Measurements from ENCODE around the gene WDR73.

DNA sequence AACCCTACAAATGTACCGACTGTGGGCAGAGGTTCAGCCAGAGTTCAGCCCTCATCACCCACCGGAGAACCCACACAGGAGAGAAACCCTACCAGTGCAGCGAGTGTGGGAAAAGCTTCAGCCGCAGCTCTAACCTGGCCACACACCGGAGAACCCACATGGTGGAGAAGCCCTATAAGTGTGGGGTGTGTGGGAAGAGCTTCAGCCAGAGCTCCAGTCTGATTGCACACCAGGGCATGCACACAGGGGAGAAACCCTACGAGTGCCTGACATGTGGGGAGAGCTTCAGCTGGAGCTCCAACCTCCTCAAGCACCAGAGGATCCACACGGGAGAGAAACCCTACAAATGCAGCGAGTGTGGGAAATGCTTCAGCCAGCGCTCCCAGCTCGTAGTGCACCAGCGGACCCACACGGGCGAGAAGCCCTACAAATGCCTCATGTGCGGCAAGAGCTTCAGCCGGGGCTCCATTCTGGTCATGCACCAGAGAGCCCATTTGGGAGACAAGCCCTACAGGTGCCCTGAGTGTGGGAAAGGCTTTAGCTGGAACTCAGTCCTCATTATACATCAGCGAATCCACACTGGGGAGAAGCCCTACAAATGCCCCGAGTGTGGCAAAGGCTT lies 32.6 kb downstream of the WDR73 start:
- TF ChIP-seq, protein P1, sequence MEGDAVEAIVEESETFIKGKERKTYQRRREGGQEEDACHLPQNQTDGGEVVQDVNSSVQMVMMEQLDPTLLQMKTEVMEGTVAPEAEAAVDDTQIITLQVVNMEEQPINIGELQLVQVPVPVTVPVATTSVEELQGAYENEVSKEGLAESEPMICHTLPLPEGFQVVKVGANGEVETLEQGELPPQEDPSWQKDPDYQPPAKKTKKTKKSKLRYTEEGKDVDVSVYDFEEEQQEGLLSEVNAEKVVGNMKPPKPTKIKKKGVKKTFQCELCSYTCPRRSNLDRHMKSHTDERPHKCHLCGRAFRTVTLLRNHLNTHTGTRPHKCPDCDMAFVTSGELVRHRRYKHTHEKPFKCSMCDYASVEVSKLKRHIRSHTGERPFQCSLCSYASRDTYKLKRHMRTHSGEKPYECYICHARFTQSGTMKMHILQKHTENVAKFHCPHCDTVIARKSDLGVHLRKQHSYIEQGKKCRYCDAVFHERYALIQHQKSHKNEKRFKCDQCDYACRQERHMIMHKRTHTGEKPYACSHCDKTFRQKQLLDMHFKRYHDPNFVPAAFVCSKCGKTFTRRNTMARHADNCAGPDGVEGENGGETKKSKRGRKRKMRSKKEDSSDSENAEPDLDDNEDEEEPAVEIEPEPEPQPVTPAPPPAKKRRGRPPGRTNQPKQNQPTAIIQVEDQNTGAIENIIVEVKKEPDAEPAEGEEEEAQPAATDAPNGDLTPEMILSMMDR (IDR thresholded peaks at IDR 0.05 in 2 of 3, conservative IDR thresholded peaks at IDR 0.05 in 1 of 3; ENCODE audit: insufficient read depth in 2 of 3, low read depth in 1 of 3, low read length in 3 of 3), result no peak
- no peak for TF ChIP-seq POLR2A (conservative IDR thresholded peaks at IDR 0.05)
- TF ChIP-seq EP300 (IDR thresholded peaks at IDR 0.05; ENCODE audit: low read length), result no peak
- no peak for TF ChIP-seq GATAD2A (IDR thresholded peaks at IDR 0.05)
- TF ChIP-seq, protein P2, sequence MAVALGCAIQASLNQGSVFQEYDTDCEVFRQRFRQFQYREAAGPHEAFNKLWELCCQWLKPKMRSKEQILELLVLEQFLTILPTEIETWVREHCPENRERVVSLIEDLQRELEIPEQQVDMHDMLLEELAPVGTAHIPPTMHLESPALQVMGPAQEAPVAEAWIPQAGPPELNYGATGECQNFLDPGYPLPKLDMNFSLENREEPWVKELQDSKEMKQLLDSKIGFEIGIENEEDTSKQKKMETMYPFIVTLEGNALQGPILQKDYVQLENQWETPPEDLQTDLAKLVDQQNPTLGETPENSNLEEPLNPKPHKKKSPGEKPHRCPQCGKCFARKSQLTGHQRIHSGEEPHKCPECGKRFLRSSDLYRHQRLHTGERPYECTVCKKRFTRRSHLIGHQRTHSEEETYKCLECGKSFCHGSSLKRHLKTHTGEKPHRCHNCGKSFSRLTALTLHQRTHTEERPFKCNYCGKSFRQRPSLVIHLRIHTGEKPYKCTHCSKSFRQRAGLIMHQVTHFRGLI (CRISPR knock-in tag; IDR thresholded peaks at IDR 0.05), result no peak
- TF ChIP-seq ZNF121 (CRISPR knock-in tag; conservative IDR thresholded peaks at IDR 0.05), result no peak
- TF ChIP-seq CBX5 (IDR thresholded peaks at IDR 0.05; ENCODE audit: borderline replicate concordance, low read depth), result 0 out of 2 replicates have a peak, but pooled peaks have one; percentile 22
- TF ChIP-seq TEAD1 (CRISPR knock-in tag; IDR thresholded peaks at IDR 0.05), result no peak
- no peak for TF ChIP-seq FOSL1 (tag; conservative IDR thresholded peaks at IDR 0.05)
- no peak for TF ChIP-seq LEF1 (IDR thresholded peaks at IDR 0.05)
- TF ChIP-seq PHF20 (IDR thresholded peaks at IDR 0.05; ENCODE audit: partially characterized antibody), result no peak
- TF ChIP-seq, protein P3, sequence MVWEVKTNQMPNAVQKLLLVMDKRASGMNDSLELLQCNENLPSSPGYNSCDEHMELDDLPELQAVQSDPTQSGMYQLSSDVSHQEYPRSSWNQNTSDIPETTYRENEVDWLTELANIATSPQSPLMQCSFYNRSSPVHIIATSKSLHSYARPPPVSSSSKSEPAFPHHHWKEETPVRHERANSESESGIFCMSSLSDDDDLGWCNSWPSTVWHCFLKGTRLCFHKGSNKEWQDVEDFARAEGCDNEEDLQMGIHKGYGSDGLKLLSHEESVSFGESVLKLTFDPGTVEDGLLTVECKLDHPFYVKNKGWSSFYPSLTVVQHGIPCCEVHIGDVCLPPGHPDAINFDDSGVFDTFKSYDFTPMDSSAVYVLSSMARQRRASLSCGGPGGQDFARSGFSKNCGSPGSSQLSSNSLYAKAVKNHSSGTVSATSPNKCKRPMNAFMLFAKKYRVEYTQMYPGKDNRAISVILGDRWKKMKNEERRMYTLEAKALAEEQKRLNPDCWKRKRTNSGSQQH (CRISPR knock-in tag; IDR thresholded peaks at IDR 0.05), result no peak
